Stomach (tissue), 9 donors: ENCODE data around the gene ARF1. TPM values are rescaled to one million over a fixed set of nuclear protein-coding genes. Genes with fewer than 3 reads are reported as not detected.

ENCODE experiments used
- DNase-seq, 2 donors: peaks; one replicate each; pipeline versions ENCODE4 v3.0.0 to v3.0.0-alpha.2; 2013 to 2019
- H3K27ac ChIP-seq, 5 donors: fragments of 200-600 bp in 4 of 5; sonication (generic) in 4 of 5; one replicate each; pipeline ENCODE4 v1.5.1; 2013 to 2019; ENCODE audit warnings: mild to moderate bottlenecking in 1 of 5, moderate library complexity in 1 of 5
- H3K27me3 ChIP-seq, 3 donors: fragments of 200-600 bp; sonication (generic); one replicate each; pipeline ENCODE4 v1.5.1; 2017 to 2019; ENCODE audit warnings: mixed run types in 1 of 3
- H3K36me3 ChIP-seq, 4 donors: fragments of 200-600 bp; sonication (generic); 1 replicate in 3 of 4; 2 replicates in 1 of 4; pipeline ENCODE4 v1.5.1; 2016 to 2019
- H3K4me1 ChIP-seq, 4 donors: fragments of 200-600 bp; sonication (generic); one replicate each; pipeline ENCODE4 v1.5.1; 2016 to 2019
- H3K4me3 ChIP-seq, 4 donors: fragments of 200-600 bp; sonication (generic) in 3 of 4; one replicate each; pipeline ENCODE4 v1.5.1; 2016 to 2019; ENCODE audit warnings: mild to moderate bottlenecking in 1 of 4
- H3K9me3 ChIP-seq, 4 donors: fragments of 200-600 bp; sonication (generic); one replicate each; pipeline ENCODE4 v1.5.1; 2016 to 2019
- EP300 ChIP-seq: sonication (generic); formaldehyde crosslinking; IDR thresholded peaks from one replicate; pipeline ENCODE4 v1.6.1; 2017; ENCODE audit warnings: antibody characterized with exemption
- POLR2A ChIP-seq, 4 donors: fragments of 450-650 bp; IDR thresholded peaks; one replicate each; pipeline ENCODE4 v1.6.1; 2016; ENCODE audit warnings: antibody characterized with exemption in 4 of 4, control low read depth in 2 of 4, mild to moderate bottlenecking in 1 of 4, moderate library complexity in 1 of 4
- POLR2AphosphoS5 ChIP-seq, 3 donors: sonication (generic); formaldehyde crosslinking; IDR thresholded peaks; one replicate each; pipeline ENCODE4 v1.6.1; 2016; ENCODE audit warnings: antibody characterized with exemption in 3 of 3
- WGBS, 5 donors: extraction: QIAGEN DNeasy Blood & Tissue Kit in 3 of 5; methylation state at CpG; one replicate each; pipeline versions ENCODE4 v1.1.5 to v1.1.7; 2013 to 2018; 5-methylcytosine and 5-hydroxymethylcytosine counted together
- intact Hi-C: fragments of 100-400 bp; cut with DNase I; formaldehyde crosslinking; loops from one replicate; pipeline ENCODE4 v1.15.1; 2023; ENCODE audit warnings: low total_unique reads
- polyA plus RNA-seq, 3 donors: library from polyadenylated mRNA; stranded (reverse); fragments of 200-250 nt; gene quantifications; one replicate each; pipeline ENCODE4 v1.2.3, GENCODE V29; 2013
- total RNA-seq, 5 donors: library from RNA; depleted of rRNA; stranded (reverse); fragments of >200 nt; gene quantifications; one replicate each; pipeline versions ENCODE4 v1.1.0 to v1.2.3, GENCODE V29; 2014 to 2016
- TF ChIP-seq, protein P1 (sequence below), 7 experiments: fragments of 450-650 bp in 4 of 7; fragments of 200-600 bp in 3 of 7; sonication (generic) in 3 of 7; IDR thresholded peaks; one replicate each; pipeline ENCODE4 v1.5.1; 2016 to 2019; ENCODE audit warnings: antibody characterized with exemption in 7 of 7, control low read depth in 2 of 7, mild to moderate bottlenecking in 1 of 7
- donor health status: healthy with polysubstance abuse.
- donor health status: Bipolar disorder and iron deficiency.
- donor health status: healthy.

ARF1 gene
- total and polyA plus RNA-seq, 8 donors: 111 to 310 (median 200) TPM

DNA sequence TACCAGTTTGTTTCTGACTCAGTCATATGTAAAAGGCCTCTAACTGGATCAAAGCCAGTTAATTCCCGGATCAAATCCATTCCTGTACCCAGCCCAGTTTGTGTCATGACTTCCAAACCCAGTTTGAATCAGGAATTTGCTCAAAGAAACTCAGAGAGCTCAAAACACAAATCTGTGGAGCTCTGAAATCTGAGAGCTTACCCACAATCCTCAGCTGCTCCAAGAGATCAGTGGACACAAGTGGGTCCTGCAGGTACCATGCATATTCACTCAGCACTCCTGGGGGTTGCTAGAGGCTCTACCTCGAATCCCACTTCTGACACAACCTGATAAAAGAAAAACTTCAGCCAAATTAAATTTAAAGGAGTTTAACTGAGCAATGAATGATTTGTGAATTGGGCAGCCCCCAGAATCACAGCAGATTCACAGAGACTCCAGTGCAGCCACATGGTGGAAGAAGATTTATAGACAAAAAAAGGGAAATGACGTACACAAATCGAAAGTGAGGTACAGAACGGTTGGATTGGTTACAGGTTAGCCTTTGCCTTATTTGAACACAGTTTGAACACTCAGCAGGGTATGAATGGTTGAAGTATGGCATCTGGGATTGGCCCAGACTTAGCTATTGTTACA, 38.5 kb downstream of the ARF1 start:
- Histone ChIP-seq H3K36me3 (no peaks in the 10 kb centered on the region), H3K27ac (no peak overlapping the region), H3K4me1 (no peaks in the 10 kb centered on the region), H3K27me3 (no peaks in the 10 kb centered on the region), H3K9me3 (no peaks in the 10 kb centered on the region), H3K4me3 (no peak overlapping the region)
- TF ChIP-seq POLR2A (IDR thresholded peaks at IDR 0.05): no peak
- no peak for TF ChIP-seq EP300
- TF ChIP-seq POLR2AphosphoS5 (IDR thresholded peaks at IDR 0.05): no peak
- TF ChIP-seq, protein P1, sequence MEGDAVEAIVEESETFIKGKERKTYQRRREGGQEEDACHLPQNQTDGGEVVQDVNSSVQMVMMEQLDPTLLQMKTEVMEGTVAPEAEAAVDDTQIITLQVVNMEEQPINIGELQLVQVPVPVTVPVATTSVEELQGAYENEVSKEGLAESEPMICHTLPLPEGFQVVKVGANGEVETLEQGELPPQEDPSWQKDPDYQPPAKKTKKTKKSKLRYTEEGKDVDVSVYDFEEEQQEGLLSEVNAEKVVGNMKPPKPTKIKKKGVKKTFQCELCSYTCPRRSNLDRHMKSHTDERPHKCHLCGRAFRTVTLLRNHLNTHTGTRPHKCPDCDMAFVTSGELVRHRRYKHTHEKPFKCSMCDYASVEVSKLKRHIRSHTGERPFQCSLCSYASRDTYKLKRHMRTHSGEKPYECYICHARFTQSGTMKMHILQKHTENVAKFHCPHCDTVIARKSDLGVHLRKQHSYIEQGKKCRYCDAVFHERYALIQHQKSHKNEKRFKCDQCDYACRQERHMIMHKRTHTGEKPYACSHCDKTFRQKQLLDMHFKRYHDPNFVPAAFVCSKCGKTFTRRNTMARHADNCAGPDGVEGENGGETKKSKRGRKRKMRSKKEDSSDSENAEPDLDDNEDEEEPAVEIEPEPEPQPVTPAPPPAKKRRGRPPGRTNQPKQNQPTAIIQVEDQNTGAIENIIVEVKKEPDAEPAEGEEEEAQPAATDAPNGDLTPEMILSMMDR (IDR thresholded peaks at IDR 0.05): no peak
- DNase-seq: no peak
- intact Hi-C loops: no loop called here
- WGBS, 5 donors: 65 to 72% (median 65%) methylated on average over 5 of the region's 5 CpGs

DNA sequence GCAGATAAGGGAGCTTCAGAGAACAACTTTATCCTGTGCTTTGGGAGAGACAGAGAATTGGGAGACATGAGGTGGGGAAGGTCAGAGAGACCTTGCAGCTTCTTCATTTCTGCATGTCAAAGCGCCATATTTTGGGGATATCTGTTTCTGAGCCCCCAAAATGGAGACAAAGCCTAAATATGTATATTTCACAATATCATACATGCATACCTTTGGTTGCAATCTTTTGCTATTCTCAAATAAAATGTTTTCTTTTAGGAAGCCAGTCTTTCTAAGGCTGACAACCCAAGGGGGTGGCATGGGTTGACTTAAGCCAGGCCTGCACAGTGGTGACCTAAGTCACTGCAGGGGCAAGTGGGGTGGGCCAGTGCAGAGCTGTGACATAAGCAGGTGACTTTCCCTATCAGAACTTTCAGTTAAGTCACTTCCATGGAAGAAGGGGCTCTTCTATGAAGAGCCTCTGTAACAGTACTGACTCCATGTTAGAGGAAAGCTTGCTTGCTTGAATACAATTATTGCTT, 40.5 kb downstream of the ARF1 start:
- Histone ChIP-seq H3K4me3 (no peak overlapping the region), H3K9me3 (no peaks in the 10 kb centered on the region), H3K27ac (no peak overlapping the region), H3K4me1 (no peaks in the 10 kb centered on the region), H3K27me3 (no peaks in the 10 kb centered on the region), H3K36me3 (no peaks in the 10 kb centered on the region)
- intact Hi-C loops: no loop called here
- 65 to 88% (median 69%) methylated on average over 1 of the region's 1 CpG for WGBS, 5 donors
- DNase-seq: no peak
- TF ChIP-seq EP300: no peak
- TF ChIP-seq POLR2A (IDR thresholded peaks at IDR 0.05): no peak
- no peak for TF ChIP-seq POLR2AphosphoS5 (IDR thresholded peaks at IDR 0.05)

DNA sequence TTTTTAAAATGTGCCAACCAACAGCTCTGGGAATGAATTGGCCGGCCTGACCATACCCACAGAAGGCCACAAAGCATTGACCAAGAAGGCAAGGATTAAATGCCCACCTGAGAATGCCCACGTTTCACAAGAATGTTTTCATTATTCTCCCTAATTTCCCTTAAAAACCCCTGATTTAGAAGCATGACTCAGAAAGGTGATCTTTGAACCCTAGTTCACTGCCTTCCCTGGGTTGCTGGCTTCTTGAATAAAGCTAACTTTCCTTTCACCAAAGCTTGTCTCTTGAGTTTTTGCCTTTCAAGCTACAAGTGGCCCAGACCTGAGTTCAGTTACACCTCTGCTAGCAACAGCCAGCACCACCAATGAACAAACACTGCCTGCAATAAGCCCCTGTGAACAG, 41.0 kb downstream of the ARF1 start:
- TF ChIP-seq POLR2A (IDR thresholded peaks at IDR 0.05) (no peak), EP300 (no peak), POLR2AphosphoS5 (IDR thresholded peaks at IDR 0.05) (no peak)
- TF ChIP-seq, protein P1 (IDR thresholded peaks at IDR 0.05): no peak
- WGBS, 5 donors: 63 to 74% (median 71%) methylated on average over 2 of the region's 2 CpGs
- Histone ChIP-seq H3K36me3 (no peaks in the 10 kb centered on the region), H3K9me3 (no peaks in the 10 kb centered on the region), H3K27me3 (no peaks in the 10 kb centered on the region), H3K27ac (no peak overlapping the region), H3K4me3 (no peak overlapping the region), H3K4me1 (no peaks in the 10 kb centered on the region)
- no peak for DNase-seq
- intact Hi-C loops: no loop called here

DNA sequence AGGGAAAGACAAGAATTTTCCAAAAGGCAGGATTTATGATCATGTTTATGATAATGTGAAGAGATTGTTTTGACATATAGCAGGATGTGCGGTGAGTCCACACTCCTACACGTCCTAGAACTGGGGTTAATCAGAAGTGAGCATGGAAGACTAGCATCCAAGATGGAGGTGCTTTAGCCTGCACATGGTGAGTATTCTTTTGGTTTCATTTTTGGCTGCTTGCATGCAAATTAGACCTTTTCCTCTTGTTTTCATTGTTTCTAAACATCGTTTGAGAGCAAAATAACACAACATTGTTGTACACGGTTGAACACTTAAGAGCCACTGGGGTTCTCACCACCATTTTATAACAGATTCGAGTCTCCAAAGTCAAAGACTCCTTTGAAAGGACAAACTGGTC, 42.7 kb downstream of the ARF1 start:
- TF ChIP-seq, protein P1 (IDR thresholded peaks at IDR 0.05): no peak
- TF ChIP-seq POLR2A (IDR thresholded peaks at IDR 0.05) (no peak), POLR2AphosphoS5 (IDR thresholded peaks at IDR 0.05) (no peak), EP300 (no peak)
- intact Hi-C loops: no loop called here
- Histone ChIP-seq H3K9me3 (no peaks in the 10 kb centered on the region), H3K4me1 (no peaks in the 10 kb centered on the region), H3K4me3 (no peak overlapping the region), H3K27me3 (peaks cover 0 to 7% (median 0%) of the 10 kb centered on the region in 3 donors), H3K36me3 (no peaks in the 10 kb centered on the region), H3K27ac (no peak overlapping the region)
- DNase-seq: no peak
- 70 to 82% (median 77%) methylated on average over 5 of the region's 5 CpGs for WGBS, 5 donors

DNA sequence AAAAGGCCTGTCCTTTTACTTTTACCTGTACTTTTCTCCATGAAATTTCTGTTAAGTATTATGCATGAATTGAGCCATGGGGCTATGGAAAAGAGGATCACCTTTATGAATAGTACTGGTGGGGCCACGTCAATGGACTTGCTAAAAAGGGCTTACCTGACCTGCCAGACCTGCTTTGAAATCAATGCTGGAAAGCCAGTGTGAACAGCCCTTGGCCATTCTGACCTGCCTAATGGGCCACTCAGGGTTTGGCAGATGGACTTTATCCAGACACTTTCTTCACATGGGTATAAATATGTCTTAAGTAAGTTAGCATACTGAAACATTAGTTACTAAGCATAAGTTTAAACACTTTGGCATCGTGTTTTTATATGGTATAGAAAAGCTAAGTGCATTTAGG, 49.3 kb downstream of the ARF1 start:
- TF ChIP-seq POLR2AphosphoS5 (IDR thresholded peaks at IDR 0.05) (no peak), EP300 (no peak), POLR2A (IDR thresholded peaks at IDR 0.05) (no peak)
- TF ChIP-seq, protein P1 (IDR thresholded peaks at IDR 0.05): no peak
- 62 to 79% (median 76%) methylated on average over 2 of the region's 2 CpGs for WGBS, 5 donors
- H3K4me1 ChIP-seq: peaks cover 0 to 12% (median 7%) of the 10 kb centered on the region in 4 donors
- peak in 1 of 2 donors; percentile 34 for DNase-seq
- H3K36me3 ChIP-seq: no peaks in the 10 kb centered on the region
- H3K9me3 ChIP-seq: no peaks in the 10 kb centered on the region
- H3K4me3 ChIP-seq: no peak overlapping the region
- peak overlapping the region in 2 of 5 donors; percentile 31 to 61 for H3K27ac ChIP-seq
- intact Hi-C loops: no loop called here
- H3K27me3 ChIP-seq: peaks cover 0 to 7% (median 0%) of the 10 kb centered on the region in 3 donors
